Measurements from ENCODE around the gene CHCHD6. TPM values are rescaled to one million over a fixed set of nuclear protein-coding genes. Genes with fewer than 3 reads are reported as not detected.

The CHCHD6 gene
- total RNA-seq, 1 experiment from 2014 or later, result 45.9 TPM

GRCh38 chr3:126867190-126867862 is 163.3 kb downstream of the CHCHD6 start:
- CTCF ChIA-PET, result no interaction called here
- peaks cover 4% of the 10 kb centered on the region for H3K36me3 Mint-ChIP-seq (ENCODE audit: insufficient read depth, unreplicated experiment)
- no peak for DNase-seq
- peaks cover 6% of the 10 kb centered on the region for H3K9me3 Mint-ChIP-seq (ENCODE audit: low read depth, unreplicated experiment)
- no peak overlapping the region for H3K27ac Mint-ChIP-seq (ENCODE audit: unreplicated experiment)
- H3K27me3 Mint-ChIP-seq (ENCODE audit: unreplicated experiment), result no peaks in the 10 kb centered on the region
- no TSS peak for BruUV-seq (replicated peaks)
- no peak overlapping the region for H3K4me3 Mint-ChIP-seq (ENCODE audit: low read depth, unreplicated experiment)
- intact Hi-C loops (cut with micrococcal nuclease; ENCODE audit: unreplicated experiment), result no loop called here
- H3K4me1 Mint-ChIP-seq (ENCODE audit: low read depth, unreplicated experiment), result no peaks in the 10 kb centered on the region
- TF ChIP-seq CTCF (IDR thresholded peaks at IDR 0.05; ENCODE audit: unreplicated experiment), result no peak

GRCh38 chr3:126867863-126868200 is 163.8 kb downstream of the CHCHD6 start:
- Mint-ChIP-seq H3K27me3 (ENCODE audit: unreplicated experiment) (no peaks in the 10 kb centered on the region), H3K9me3 (ENCODE audit: low read depth, unreplicated experiment) (peaks cover 6% of the 10 kb centered on the region), H3K27ac (ENCODE audit: unreplicated experiment) (no peak overlapping the region), H3K4me1 (ENCODE audit: low read depth, unreplicated experiment) (no peaks in the 10 kb centered on the region), H3K4me3 (ENCODE audit: low read depth, unreplicated experiment) (no peak overlapping the region), H3K36me3 (ENCODE audit: insufficient read depth, unreplicated experiment) (peaks cover 4% of the 10 kb centered on the region)
- no peak for DNase-seq
- CTCF ChIA-PET, result interaction anchor here (1.2 kb wide), 1 partner anchor 16 kb away, joined by 3 read pairs; no protein-coding TSS in a partner anchor
- no peak for TF ChIP-seq CTCF (IDR thresholded peaks at IDR 0.05; ENCODE audit: unreplicated experiment)
- no TSS peak for BruUV-seq (replicated peaks)
- intact Hi-C loops (cut with micrococcal nuclease; ENCODE audit: unreplicated experiment), result no loop called here

GRCh38 chr3:126870608-126871210 is 166.7 kb downstream of the CHCHD6 start:
- no peak overlapping the region for H3K27ac Mint-ChIP-seq (ENCODE audit: unreplicated experiment)
- DNase-seq, result no peak
- H3K4me3 Mint-ChIP-seq (ENCODE audit: low read depth, unreplicated experiment), result no peak overlapping the region
- H3K27me3 Mint-ChIP-seq (ENCODE audit: unreplicated experiment), result no peaks in the 10 kb centered on the region
- H3K9me3 Mint-ChIP-seq (ENCODE audit: low read depth, unreplicated experiment), result no peaks in the 10 kb centered on the region
- H3K4me1 Mint-ChIP-seq (ENCODE audit: low read depth, unreplicated experiment), result no peaks in the 10 kb centered on the region
- intact Hi-C loops (cut with micrococcal nuclease; ENCODE audit: unreplicated experiment), result no loop called here
- no peaks in the 10 kb centered on the region for H3K36me3 Mint-ChIP-seq (ENCODE audit: insufficient read depth, unreplicated experiment)
- no peak for TF ChIP-seq CTCF (IDR thresholded peaks at IDR 0.05; ENCODE audit: unreplicated experiment)
- CTCF ChIA-PET, result no interaction called here
- BruUV-seq (replicated peaks), result no TSS peak

- intact Hi-C loops (cut with micrococcal nuclease; ENCODE audit: unreplicated experiment), result no loop called here
- H3K36me3 Mint-ChIP-seq (ENCODE audit: insufficient read depth, unreplicated experiment), result no peaks in the 10 kb centered on the region
- no peak for TF ChIP-seq CTCF (IDR thresholded peaks at IDR 0.05; ENCODE audit: unreplicated experiment)
- BruUV-seq (replicated peaks), result no TSS peak
- no peaks in the 10 kb centered on the region for H3K27me3 Mint-ChIP-seq (ENCODE audit: unreplicated experiment)
- DNase-seq, result no peak
- H3K4me1 Mint-ChIP-seq (ENCODE audit: low read depth, unreplicated experiment), result no peaks in the 10 kb centered on the region
- H3K9me3 Mint-ChIP-seq (ENCODE audit: low read depth, unreplicated experiment), result no peaks in the 10 kb centered on the region
- no peak overlapping the region for H3K27ac Mint-ChIP-seq (ENCODE audit: unreplicated experiment)
- H3K4me3 Mint-ChIP-seq (ENCODE audit: low read depth, unreplicated experiment), result no peak overlapping the region
- CTCF ChIA-PET, result interaction anchor here (0.9 kb wide), 1 partner anchor 14 kb away, joined by 3 read pairs; no protein-coding TSS in a partner anchor
Measured at GRCh38 chr3:126872701-126873342, 168.8 kb downstream of the CHCHD6 start.
